A549 (cell line): Measurements from ENCODE around the gene IFI44L.

ENCODE experiments used
- KDM1A ChIP-seq: fragments of 200-600 bp; sonication (generic); IDR thresholded peaks from 2 replicates; pipeline ENCODE4 v1.6.1; 2016; ENCODE audit warnings: low read depth, mild to moderate bottlenecking
- MAZ ChIP-seq: fragments of 150-350 bp; IDR thresholded peaks from 2 replicates; pipeline ENCODE4 v1.6.1; 2014; ENCODE audit warnings: antibody characterized with exemption, low read depth, low read length, borderline replicate concordance
- POLR2A ChIP-seq: IDR thresholded peaks from 2 replicates; pipeline ENCODE4 v1.6.1; 2012; ENCODE audit warnings: mild to moderate bottlenecking, low read length
- TF ChIP-seq, protein P1 (sequence below): IDR thresholded peaks from 2 replicates; pipeline ENCODE4 v1.6.1; 2012
- TF ChIP-seq, protein P2 (sequence below): fragments of >200 bp; sonication (Bioruptor Twin); formaldehyde crosslinking; IDR thresholded peaks from 3 replicates; pipeline ENCODE4 v1.5.1; 2016

DNA sequence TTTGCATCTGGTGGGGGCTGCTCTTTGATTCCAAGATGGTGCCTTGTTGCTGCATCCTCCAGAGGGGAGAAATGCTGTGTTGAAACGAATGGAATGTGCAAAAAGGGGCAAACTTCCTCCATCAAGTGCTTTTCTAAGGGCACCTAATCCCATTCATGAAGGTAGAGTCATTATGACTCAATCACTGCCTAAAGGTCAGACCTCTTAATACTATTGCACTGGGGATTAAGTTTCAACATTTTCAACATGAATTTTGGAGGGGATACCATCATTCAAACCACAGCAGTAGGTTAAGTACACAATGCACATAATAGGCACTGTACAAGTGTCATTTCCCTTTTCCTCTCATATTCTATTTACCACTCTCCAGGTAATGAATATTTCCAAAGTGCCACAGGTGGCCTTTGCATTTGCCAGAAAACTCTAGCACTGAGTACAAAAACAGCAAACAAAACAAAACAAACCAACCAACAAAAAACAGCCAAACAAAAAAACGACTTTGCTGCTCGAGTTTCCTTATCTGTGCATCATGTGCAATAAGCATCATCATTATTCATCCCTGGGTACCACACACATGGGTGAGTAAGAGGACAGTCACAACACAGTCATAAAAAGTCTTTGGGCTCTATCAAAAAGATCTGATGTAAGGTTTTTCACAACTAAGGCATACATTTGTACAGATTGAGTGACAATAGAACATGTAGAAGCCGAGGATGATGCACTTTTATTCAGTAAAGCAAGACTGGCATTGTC is 71.9 kb downstream of the IFI44L start:
- TF ChIP-seq, protein P1, sequence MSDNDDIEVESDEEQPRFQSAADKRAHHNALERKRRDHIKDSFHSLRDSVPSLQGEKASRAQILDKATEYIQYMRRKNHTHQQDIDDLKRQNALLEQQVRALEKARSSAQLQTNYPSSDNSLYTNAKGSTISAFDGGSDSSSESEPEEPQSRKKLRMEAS = no peak
- TF ChIP-seq KDM1A = no peak
- TF ChIP-seq, protein P2, sequence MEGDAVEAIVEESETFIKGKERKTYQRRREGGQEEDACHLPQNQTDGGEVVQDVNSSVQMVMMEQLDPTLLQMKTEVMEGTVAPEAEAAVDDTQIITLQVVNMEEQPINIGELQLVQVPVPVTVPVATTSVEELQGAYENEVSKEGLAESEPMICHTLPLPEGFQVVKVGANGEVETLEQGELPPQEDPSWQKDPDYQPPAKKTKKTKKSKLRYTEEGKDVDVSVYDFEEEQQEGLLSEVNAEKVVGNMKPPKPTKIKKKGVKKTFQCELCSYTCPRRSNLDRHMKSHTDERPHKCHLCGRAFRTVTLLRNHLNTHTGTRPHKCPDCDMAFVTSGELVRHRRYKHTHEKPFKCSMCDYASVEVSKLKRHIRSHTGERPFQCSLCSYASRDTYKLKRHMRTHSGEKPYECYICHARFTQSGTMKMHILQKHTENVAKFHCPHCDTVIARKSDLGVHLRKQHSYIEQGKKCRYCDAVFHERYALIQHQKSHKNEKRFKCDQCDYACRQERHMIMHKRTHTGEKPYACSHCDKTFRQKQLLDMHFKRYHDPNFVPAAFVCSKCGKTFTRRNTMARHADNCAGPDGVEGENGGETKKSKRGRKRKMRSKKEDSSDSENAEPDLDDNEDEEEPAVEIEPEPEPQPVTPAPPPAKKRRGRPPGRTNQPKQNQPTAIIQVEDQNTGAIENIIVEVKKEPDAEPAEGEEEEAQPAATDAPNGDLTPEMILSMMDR = no peak
- TF ChIP-seq POLR2A = no peak
- no peak for TF ChIP-seq MAZ
